Testis (tissue), 3 donors: ENCODE results near the gene AUTS2. TPM values are rescaled to one million over a fixed set of nuclear protein-coding genes. Genes with fewer than 3 reads are reported as not detected.

Source experiments
- DNase-seq: peaks from one replicate; pipeline ENCODE4 v3.0.0-alpha.2; 2019
- H3K27ac ChIP-seq, 2 donors: fragments of 200-600 bp; sonication (generic); one replicate each; pipeline ENCODE4 v1.5.1; 2019
- H3K27me3 ChIP-seq: fragments of 200-600 bp; sonication (generic); one replicate; pipeline ENCODE4 v1.5.1; 2019
- H3K36me3 ChIP-seq: fragments of 200-600 bp; sonication (generic); one replicate; pipeline ENCODE4 v1.5.1; 2017; ENCODE audit warnings: low read depth; ENCODE audit errors: missing control alignments
- H3K4me1 ChIP-seq: fragments of 200-600 bp; sonication (generic); one replicate; pipeline ENCODE4 v1.5.1; 2019
- H3K4me3 ChIP-seq, 2 donors: fragments of 200-600 bp; sonication (generic); one replicate each; pipeline ENCODE4 v1.5.1; 2017 to 2019
- H3K9me3 ChIP-seq: fragments of 200-600 bp; sonication (generic); one replicate; pipeline ENCODE4 v1.5.1; 2017
- POLR2A ChIP-seq: fragments of 450-650 bp; IDR thresholded peaks from one replicate; pipeline ENCODE4 v1.6.1; 2017; ENCODE audit warnings: antibody characterized with exemption, mild to moderate bottlenecking, moderate library complexity
- WGBS, 2 donors: methylation state at CpG; one replicate each; pipeline ENCODE4 v1.1.5; 2018; 5-methylcytosine and 5-hydroxymethylcytosine counted together
- intact Hi-C: fragments of 100-400 bp; cut with DNase I; formaldehyde crosslinking; loops from one replicate; pipeline ENCODE4 v1.15.1; 2023; ENCODE audit warnings: low total_unique reads
- polyA plus RNA-seq: library from polyadenylated mRNA; stranded (reverse); fragments of 350-450 nt; fragmentation: Illumina TruSeq; extraction: RNeasy Lipid Tissue Mini Kit (QIAGEN cat#74804); gene quantifications from one replicate; pipeline ENCODE4 v1.2.3, GENCODE V29; 2014; ENCODE audit warnings: low read depth, low replicate concordance; ENCODE audit not compliant: insufficient read depth
- total RNA-seq, 2 donors: library from RNA; depleted of rRNA; stranded (reverse); fragments of >200 nt; gene quantifications; one replicate each; pipeline ENCODE4 v1.2.3, GENCODE V29; 2016
- TF ChIP-seq, protein P1 (sequence below), 3 experiments: fragments of 450-650 bp in 2 of 3; fragments of 200-600 bp in 1 of 3; sonication (generic) in 1 of 3; IDR thresholded peaks; one replicate each; pipeline ENCODE4 v1.5.1; 2016 to 2019; ENCODE audit warnings: antibody characterized with exemption in 3 of 3, mild to moderate bottlenecking in 2 of 3, moderate library complexity in 1 of 3

Gene AUTS2
- total and polyA plus RNA-seq, 3 donors from 2014 or later, result 21.3 to 75.5 (median 56.1) TPM

- no peak for DNase-seq
- Histone ChIP-seq H3K27me3 (no peaks in the 10 kb centered on the region), H3K4me1 (no peaks in the 10 kb centered on the region), H3K36me3 (no peaks in the 10 kb centered on the region), H3K4me3 (no peak overlapping the region), H3K9me3 (no peaks in the 10 kb centered on the region), H3K27ac (no peak overlapping the region)
- intact Hi-C loops, result no loop called here
- TF ChIP-seq POLR2A, result no peak
- TF ChIP-seq, protein P1, sequence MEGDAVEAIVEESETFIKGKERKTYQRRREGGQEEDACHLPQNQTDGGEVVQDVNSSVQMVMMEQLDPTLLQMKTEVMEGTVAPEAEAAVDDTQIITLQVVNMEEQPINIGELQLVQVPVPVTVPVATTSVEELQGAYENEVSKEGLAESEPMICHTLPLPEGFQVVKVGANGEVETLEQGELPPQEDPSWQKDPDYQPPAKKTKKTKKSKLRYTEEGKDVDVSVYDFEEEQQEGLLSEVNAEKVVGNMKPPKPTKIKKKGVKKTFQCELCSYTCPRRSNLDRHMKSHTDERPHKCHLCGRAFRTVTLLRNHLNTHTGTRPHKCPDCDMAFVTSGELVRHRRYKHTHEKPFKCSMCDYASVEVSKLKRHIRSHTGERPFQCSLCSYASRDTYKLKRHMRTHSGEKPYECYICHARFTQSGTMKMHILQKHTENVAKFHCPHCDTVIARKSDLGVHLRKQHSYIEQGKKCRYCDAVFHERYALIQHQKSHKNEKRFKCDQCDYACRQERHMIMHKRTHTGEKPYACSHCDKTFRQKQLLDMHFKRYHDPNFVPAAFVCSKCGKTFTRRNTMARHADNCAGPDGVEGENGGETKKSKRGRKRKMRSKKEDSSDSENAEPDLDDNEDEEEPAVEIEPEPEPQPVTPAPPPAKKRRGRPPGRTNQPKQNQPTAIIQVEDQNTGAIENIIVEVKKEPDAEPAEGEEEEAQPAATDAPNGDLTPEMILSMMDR (IDR thresholded peaks at IDR 0.05), result no peak
- 76 to 86% methylated on average over 3 of the region's 3 CpGs for WGBS, 2 donors
These were observed 533.5 kb downstream of the AUTS2 start for GRCh38 chr7:70131817-70132216.

DNA sequence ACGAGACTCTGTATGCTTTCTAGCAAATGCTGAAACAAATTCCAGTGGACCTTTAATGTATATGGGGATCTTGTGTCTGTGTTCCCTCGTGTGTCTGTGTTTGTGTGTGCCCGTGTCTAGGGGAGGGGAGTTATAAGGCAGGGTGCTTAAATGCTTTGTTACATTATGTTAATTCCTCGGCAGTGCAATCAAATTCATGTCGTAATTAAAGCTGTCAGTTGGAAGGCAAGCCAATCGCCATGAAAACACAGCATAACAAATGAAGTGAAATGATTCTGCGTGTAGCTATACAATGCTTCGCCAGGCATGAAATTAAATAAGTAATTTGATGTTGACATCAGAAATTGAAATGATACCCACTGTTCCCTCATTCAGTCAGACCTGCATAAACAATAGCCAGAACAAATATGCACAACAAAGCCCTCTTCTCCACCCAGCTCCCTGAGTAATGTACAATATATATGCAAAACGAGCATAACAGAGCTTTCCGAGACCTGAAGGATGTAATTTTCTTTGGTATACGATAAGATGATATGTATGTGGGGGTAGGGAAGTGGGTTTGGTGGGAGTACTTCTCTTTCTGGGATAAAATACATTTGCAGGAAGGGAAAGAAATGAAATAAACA is 534.1 kb downstream of the AUTS2 start:
- intact Hi-C loops, result no loop called here
- Histone ChIP-seq H3K27me3 (no peaks in the 10 kb centered on the region), H3K36me3 (no peaks in the 10 kb centered on the region), H3K9me3 (no peaks in the 10 kb centered on the region), H3K4me3 (no peak overlapping the region), H3K4me1 (no peaks in the 10 kb centered on the region), H3K27ac (no peak overlapping the region)
- TF ChIP-seq POLR2A, result no peak
- TF ChIP-seq, protein P1 (IDR thresholded peaks at IDR 0.05), result no peak
- DNase-seq, result no peak
- WGBS, 2 donors, result 86 to 89% methylated on average over 11 of the region's 11 CpGs

GRCh38 chr7:70132852-70133690 is 534.8 kb downstream of the AUTS2 start:
- H3K36me3 ChIP-seq, result no peaks in the 10 kb centered on the region
- no peak for DNase-seq

DNA sequence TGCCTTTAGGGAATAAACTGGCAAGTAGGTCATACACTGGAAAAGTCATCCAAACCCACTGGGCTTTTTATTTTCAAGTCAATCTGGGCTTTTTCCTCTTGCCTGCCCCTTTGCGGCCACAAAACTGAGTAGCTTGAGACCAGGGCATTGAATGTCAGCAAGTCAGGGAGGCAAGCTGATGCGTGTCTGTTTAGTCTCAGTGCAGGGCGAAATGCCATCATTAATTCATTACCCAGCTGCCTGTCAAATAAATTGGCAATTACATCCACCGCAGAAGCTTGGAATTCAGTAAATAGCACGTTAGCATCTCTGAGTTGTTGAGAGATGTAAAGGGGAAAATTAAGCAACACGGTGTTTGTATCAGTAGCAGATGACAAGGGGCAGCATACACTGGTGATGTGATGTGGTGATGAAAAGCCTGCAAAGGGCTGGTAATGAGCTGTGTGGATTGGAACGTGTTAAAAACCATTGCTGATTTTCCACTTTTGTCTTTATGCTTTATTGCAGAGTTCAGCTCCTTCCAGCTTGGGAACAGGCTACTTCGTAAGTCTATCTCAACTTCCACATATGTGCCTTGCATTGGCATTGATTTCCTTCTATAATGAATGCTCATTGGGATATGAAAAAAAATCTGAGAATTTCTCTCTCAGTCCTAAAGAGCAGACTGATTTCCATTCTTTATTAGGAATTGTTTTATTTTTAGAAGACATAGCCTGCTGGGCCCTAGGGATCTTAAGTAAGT is 535.9 kb downstream of the AUTS2 start:
- Histone ChIP-seq H3K4me1 (no peaks in the 10 kb centered on the region), H3K4me3 (no peak overlapping the region), H3K27me3 (no peaks in the 10 kb centered on the region), H3K36me3 (no peaks in the 10 kb centered on the region), H3K9me3 (no peaks in the 10 kb centered on the region), H3K27ac (no peak overlapping the region)
- TF ChIP-seq, protein P1 (IDR thresholded peaks at IDR 0.05), result no peak
- no peak for TF ChIP-seq POLR2A
- 84 to 85% methylated on average over 8 of the region's 8 CpGs for WGBS, 2 donors
- intact Hi-C loops, result no loop called here
- DNase-seq, result no peak

More at GRCh38 chr7:70132852-70133690, 534.8 kb downstream of the AUTS2 start:
- Histone ChIP-seq H3K9me3 (no peaks in the 10 kb centered on the region), H3K27ac (no peak overlapping the region), H3K4me1 (no peaks in the 10 kb centered on the region), H3K27me3 (no peaks in the 10 kb centered on the region), H3K4me3 (no peak overlapping the region)
- 75 to 89% methylated on average over 1 of the region's 1 CpG for WGBS, 2 donors
- intact Hi-C loops, result no loop called here
- TF ChIP-seq, protein P1 (IDR thresholded peaks at IDR 0.05), result no peak
- TF ChIP-seq POLR2A, result no peak
